Spinal cord (tissue), 10 donors: ENCODE data around the gene NACAD. TPM values are rescaled to one million over a fixed set of nuclear protein-coding genes. Genes with fewer than 3 reads are reported as not detected.

ENCODE experiments used
- DNase-seq, 6 donors: peaks; one replicate each; pipeline versions ENCODE4 v3.0.0 to v3.0.0-alpha.2; 2013 to 2015; ENCODE audit warnings: low spot score in 6 of 6, low read depth in 4 of 6
- H3K27ac ChIP-seq: one replicate; pipeline ENCODE4 v1.5.1; 2013; ENCODE audit warnings: low read depth, low read length, control low read depth
- H3K27me3 ChIP-seq: one replicate; pipeline ENCODE4 v1.6.1; 2013; ENCODE audit warnings: low read length; ENCODE audit not compliant: control insufficient read depth, insufficient read depth
- H3K36me3 ChIP-seq: one replicate; pipeline ENCODE4 v1.6.1; 2013; ENCODE audit warnings: low read length; ENCODE audit not compliant: control insufficient read depth, insufficient read depth
- H3K4me1 ChIP-seq: one replicate; pipeline ENCODE4 v1.6.1; 2013; ENCODE audit warnings: low read length; ENCODE audit not compliant: control insufficient read depth, insufficient read depth
- H3K4me3 ChIP-seq: one replicate; pipeline ENCODE4 v1.5.1; 2013; ENCODE audit warnings: low read depth, low read length, control low read depth
- H3K9me3 ChIP-seq: one replicate; pipeline ENCODE4 v1.6.1; 2013; ENCODE audit warnings: low read length; ENCODE audit not compliant: control insufficient read depth, insufficient read depth
- WGBS: methylation state at CpG from one replicate; pipeline ENCODE4 v1.1.5; 2013; ENCODE audit warnings: missing lambda C conversion rate; ENCODE audit not compliant: insufficient coverage; 5-methylcytosine and 5-hydroxymethylcytosine counted together
- polyA plus RNA-seq, 2 donors: library from polyadenylated mRNA; unstranded; fragments of 120-200 nt; gene quantifications; one replicate each; pipeline ENCODE4 v1.2.1, GENCODE V29; 2013; ENCODE audit not compliant: insufficient read length in 2 of 2
- total RNA-seq, 2 donors: library from RNA; depleted of rRNA in 1 of 2; stranded (reverse); fragments of 120-200 nt in 1 of 2; fragments of >200 nt in 1 of 2; gene quantifications; one replicate each; pipeline versions ENCODE4 v1.2.3 to v1.2.4, GENCODE V29; 2013 to 2014
- donor health status: healthy.

NACAD gene
- total and polyA plus RNA-seq, 4 donors = 11.8 to 88.1 (median 47.9) TPM

DNA sequence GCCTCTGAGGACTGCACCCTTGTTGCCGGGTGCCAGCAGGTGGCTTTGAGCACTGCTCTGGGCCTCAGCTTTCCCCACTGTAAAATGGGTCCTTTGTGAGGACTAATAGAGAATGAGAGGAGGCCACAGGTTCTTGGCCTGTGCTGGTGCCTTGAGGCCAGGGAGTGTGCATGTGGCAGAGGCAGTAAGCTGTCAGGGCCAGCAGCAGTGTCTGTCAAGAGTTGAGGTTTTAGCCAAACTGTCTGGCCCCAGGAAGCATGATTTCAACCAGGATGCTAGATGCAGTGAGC is 13.5 kb downstream of the NACAD start:
- 100% methylated on average over 1 of the region's 1 CpG for WGBS
- Histone ChIP-seq H3K9me3 (no peaks in the 10 kb centered on the region), H3K4me3 (no peak overlapping the region), H3K27ac (no peak overlapping the region), H3K27me3 (no peaks in the 10 kb centered on the region), H3K4me1 (peaks cover 16% of the 10 kb centered on the region), H3K36me3 (peaks cover 75% of the 10 kb centered on the region)
- no peak for DNase-seq

DNA sequence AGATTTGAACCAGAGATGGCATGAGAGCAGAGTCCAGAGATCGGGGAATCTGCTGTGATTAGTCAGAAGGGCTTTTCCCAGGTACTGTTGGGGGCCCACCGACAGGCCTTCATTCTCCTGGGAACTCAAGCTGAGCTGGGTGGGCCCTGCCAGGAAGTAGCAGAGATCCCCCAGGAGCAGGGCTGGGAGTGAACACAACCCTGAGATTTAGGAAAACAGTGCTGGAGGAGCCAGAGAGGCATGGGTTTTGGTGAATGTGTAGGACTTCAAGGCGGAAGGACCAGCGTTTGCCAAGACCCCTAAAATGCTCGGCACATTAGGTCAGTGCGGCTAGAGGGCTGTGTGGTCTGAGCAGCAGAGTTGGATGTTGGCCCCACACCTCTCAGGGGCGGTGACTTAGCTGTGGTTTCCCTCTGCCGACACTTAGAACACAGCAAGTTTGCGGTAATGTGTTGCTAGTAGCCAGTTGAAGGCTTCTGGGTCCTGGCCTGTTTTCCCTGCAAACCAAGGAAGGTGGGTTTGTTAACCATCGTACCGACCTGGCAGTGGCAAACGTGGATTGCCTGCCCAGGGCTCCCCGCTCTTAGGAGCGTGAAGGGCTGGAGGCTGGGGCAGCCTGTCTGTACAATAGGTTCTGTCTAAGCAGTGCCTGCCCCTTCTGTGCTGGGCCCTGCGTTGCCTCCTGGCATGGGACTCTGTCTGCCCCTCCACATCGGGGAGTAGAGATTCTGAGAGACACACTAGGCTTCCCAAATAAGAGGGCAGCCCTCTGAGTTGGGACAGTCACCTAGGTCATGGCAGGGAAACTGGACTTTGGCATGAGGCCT is 14.0 kb downstream of the NACAD start:
- Histone ChIP-seq H3K4me1 (peaks cover 15% of the 10 kb centered on the region), H3K27me3 (no peaks in the 10 kb centered on the region), H3K36me3 (peaks cover 75% of the 10 kb centered on the region), H3K9me3 (no peaks in the 10 kb centered on the region), H3K27ac (no peak overlapping the region), H3K4me3 (no peak overlapping the region)
- DNase-seq = no peak
- WGBS = 90% methylated on average over 16 of the region's 16 CpGs

GRCh38 chr7:45073786-45074527 is 14.8 kb downstream of the NACAD start:
- no peak overlapping the region for H3K4me3 ChIP-seq
- H3K4me1 ChIP-seq = peaks cover 15% of the 10 kb centered on the region
- no peaks in the 10 kb centered on the region for H3K9me3 ChIP-seq
- no peak overlapping the region for H3K27ac ChIP-seq
- no peaks in the 10 kb centered on the region for H3K27me3 ChIP-seq
- WGBS = 85% methylated on average over 13 of the region's 15 CpGs
- peaks cover 77% of the 10 kb centered on the region for H3K36me3 ChIP-seq
- DNase-seq = peak in 1 of 6 donors; percentile 66

GRCh38 chr7:45073031-45073785 is 15.6 kb downstream of the NACAD start:
- H3K4me3 ChIP-seq = no peak overlapping the region
- peaks cover 80% of the 10 kb centered on the region for H3K36me3 ChIP-seq

GRCh38 chr7:45072131-45073030 is 16.4 kb downstream of the NACAD start:
- peaks cover 15% of the 10 kb centered on the region for H3K4me1 ChIP-seq
- DNase-seq = no peak
- WGBS = 87% methylated on average over 9 of the region's 13 CpGs
- H3K27ac ChIP-seq = no peak overlapping the region
- peaks cover 78% of the 10 kb centered on the region for H3K36me3 ChIP-seq
- no peaks in the 10 kb centered on the region for H3K27me3 ChIP-seq
- H3K9me3 ChIP-seq = no peaks in the 10 kb centered on the region
- no peak overlapping the region for H3K4me3 ChIP-seq

More at GRCh38 chr7:45073031-45073785, 15.6 kb downstream of the NACAD start:
- Histone ChIP-seq H3K9me3 (no peaks in the 10 kb centered on the region), H3K27me3 (no peaks in the 10 kb centered on the region), H3K27ac (no peak overlapping the region), H3K4me1 (peaks cover 15% of the 10 kb centered on the region)
- 76% methylated on average over 13 of the region's 17 CpGs for whole genome bisulfite sequencing
- DNase-seq = peak in 1 of 6 donors; percentile 39

DNA sequence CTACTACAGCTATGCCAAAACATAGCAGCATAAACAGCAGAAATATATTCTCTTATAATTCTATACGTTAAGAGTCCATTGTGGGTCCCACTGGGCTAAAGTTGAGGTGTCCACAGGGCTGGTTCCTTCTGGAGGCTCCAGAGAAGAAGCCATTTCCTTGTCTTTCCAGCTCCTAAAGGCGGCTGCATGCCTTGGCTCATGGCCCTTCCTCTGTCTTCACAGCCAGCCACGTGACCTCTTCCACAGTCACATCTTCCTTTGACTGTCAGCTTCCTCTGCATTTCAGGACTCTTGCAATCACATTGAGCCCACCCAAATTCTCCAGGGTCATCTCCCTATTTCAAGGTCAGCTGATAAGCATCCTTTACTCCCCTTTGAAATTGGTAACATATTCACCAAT is 17.2 kb downstream of the NACAD start:
- H3K36me3 ChIP-seq = peaks cover 70% of the 10 kb centered on the region
- H3K9me3 ChIP-seq = no peaks in the 10 kb centered on the region
- no peak overlapping the region for H3K27ac ChIP-seq
- DNase-seq = no peak
- peaks cover 15% of the 10 kb centered on the region for H3K4me1 ChIP-seq
- H3K27me3 ChIP-seq = no peaks in the 10 kb centered on the region
- H3K4me3 ChIP-seq = no peak overlapping the region
- 78% methylated on average over 2 of the region's 3 CpGs for WGBS

GRCh38 chr7:45070254-45070642 is 18.5 kb downstream of the NACAD start:
- Histone ChIP-seq H3K4me1 (peaks cover 15% of the 10 kb centered on the region), H3K27ac (no peak overlapping the region), H3K9me3 (no peaks in the 10 kb centered on the region), H3K4me3 (no peak overlapping the region), H3K36me3 (peaks cover 61% of the 10 kb centered on the region), H3K27me3 (no peaks in the 10 kb centered on the region)
- 89% methylated on average over 1 of the region's 1 CpG for WGBS
- no peak for DNase-seq

DNA sequence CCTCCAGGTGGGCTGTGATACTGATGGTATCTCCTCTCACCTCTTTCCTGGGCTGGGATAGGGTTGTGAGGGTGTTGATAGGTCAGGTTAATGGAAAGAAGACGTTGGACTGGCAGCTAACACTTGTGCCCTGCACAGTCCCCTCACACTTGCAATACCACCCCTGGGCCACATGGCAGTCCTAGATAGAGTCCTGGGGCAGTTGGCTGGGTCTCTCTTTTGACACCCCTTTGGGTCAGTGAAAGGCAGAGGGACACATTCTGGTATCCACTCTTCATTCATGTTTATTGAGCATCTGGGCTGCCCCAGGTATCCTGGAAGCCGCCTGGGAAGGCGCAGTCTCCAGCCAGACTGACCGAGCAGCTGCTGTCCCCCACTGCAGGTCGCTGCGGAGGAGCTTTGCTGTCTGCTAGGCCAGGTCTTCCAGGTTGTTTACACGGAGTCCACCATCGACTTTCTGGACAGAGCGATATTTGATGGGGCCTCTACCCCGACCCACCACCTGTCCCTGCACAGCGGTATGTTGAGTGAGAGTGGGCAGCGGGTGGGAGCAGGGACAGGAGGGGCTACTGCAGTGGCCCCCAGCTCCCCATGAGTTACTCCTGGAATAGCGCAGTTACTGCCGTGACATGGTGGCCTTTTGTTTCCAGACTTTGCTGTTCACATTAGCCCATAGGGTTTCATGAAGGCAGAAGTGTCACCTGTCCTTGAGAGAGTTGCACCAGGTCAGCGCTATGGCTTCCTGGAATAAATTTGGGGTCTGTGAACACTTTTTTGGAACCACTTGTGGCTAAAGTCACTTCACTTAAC is 19.1 kb downstream of the NACAD start:
- Histone ChIP-seq H3K36me3 (peaks cover 60% of the 10 kb centered on the region), H3K9me3 (no peaks in the 10 kb centered on the region), H3K27ac (no peak overlapping the region), H3K4me3 (no peak overlapping the region), H3K27me3 (no peaks in the 10 kb centered on the region), H3K4me1 (peaks cover 15% of the 10 kb centered on the region)
- WGBS = 95% methylated on average over 14 of the region's 15 CpGs
- no peak for DNase-seq
